ENCODE measurements around the gene ARHGEF28.

DNA sequence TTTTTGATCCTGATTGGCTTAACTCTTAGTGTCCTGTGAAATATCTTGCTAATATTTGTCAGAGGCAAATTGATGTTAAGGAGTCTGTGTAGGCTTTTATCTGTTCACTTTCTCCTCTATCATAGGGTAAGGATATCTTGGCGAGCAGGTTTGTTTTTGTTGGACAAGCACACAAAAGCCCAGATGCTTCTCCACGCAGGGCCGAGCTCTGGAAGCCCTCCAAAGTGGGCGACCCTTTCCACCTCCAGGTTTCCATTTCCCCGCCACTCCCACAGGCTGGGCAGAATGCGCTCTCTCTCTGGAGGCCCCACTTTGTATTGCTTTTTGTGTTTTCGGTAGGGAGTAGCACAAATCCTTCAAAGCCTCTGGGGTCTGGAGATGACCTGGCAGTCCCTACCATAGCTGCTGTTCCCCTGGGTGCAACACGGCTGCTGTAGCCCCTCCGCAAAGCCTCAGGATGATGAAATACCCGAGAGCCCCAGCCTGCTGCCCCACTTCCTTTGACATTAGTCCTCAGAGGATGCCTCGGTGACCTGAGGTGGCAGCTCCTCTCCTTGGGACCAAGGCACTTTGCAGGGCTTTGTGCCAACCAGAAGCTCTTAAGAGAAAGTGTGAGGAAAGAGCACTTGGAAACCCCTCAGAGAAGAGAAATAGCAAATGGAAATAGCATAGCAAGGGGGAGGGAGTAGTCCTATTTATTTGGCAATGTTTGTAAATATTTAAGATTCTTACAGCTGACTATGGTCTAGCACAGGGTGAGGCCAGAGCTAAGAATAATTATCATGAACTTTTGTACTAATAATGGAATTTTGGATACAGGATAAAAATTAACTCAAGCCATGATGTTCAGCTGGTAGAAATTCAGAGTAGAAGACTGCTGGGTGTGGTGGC lies 122.8 kb downstream of the ARHGEF28 start:
- TF ChIP-seq CTCF (IDR thresholded peaks at IDR 0.05) (no peak), POLR2A (IDR thresholded peaks at IDR 0.05) (no peak), POLR2AphosphoS5 (IDR thresholded peaks at IDR 0.05) (no peak)

Measured in upper lobe of left lung (tissue), 4 donors.